SK-N-SH (cell line): ENCODE results near the gene SPG7. TPM values are rescaled to one million over a fixed set of nuclear protein-coding genes. Genes with fewer than 3 reads are reported as not detected.

Experiments used
- CTCF ChIA-PET: fragments of 300-600, 350-600 bp; formaldehyde crosslinking; extraction: SDS; loops from one replicate; lab custom pipeline; 2021; lab: Yijun Ruan, JAX
- POLR2A ChIA-PET: fragments of 350-600 bp; sonication (Branson Sonifier 250); formaldehyde crosslinking; extraction: SDS; loops from one replicate; lab custom pipeline; 2020; ENCODE audit warnings: antibody characterized with exemption, inconsistent platforms; lab: Yijun Ruan, JAX
- DNase-seq: peaks from one replicate; pipeline ENCODE4 v3.0.0; 2012
- H2AFZ ChIP-seq: fragments of 200-600 bp; sonication (generic); 2 replicates; pipeline ENCODE4 v1.8.1; 2016; ENCODE audit warnings: antibody characterized with exemption, mild to moderate bottlenecking, low read depth
- H3F3A ChIP-seq: fragments of 200-600 bp; sonication (generic); replicated peaks from 2 replicates; pipeline ENCODE3; 2016; ENCODE audit warnings: antibody characterized with exemption, mild to moderate bottlenecking; ENCODE audit not compliant: insufficient read depth
- H3K27ac ChIP-seq, 2 experiments: fragments of 200-500 bp in 1 of 2; fragments of 200-600 bp in 1 of 2; sonication (Bioruptor generic) in 1 of 2; sonication (generic), shearing (Covaris generic) in 1 of 2; 2 replicates each; pipeline versions ENCODE4 v1.5.1 to v1.6.1; 2014 to 2016; ENCODE audit warnings: low read depth in 2 of 2, inconsistent platforms in 1 of 2, low read length in 1 of 2, mild to moderate bottlenecking in 1 of 2, mixed read lengths in 1 of 2
- H3K27me3 ChIP-seq: fragments of 200-600 bp; sonication (generic), shearing (Covaris generic); 2 replicates; pipeline ENCODE4 v1.6.1; 2016; ENCODE audit warnings: mixed run types; ENCODE audit not compliant: insufficient read depth
- H3K36me3 ChIP-seq, 2 experiments: fragments of 200-500 bp in 1 of 2; fragments of 200-600 bp in 1 of 2; sonication (Bioruptor generic) in 1 of 2; sonication (generic) in 1 of 2; replicated peaks in 1 of 2; 2 replicates each; pipeline versions ENCODE3 to v1.5.1; 2014 to 2016; ENCODE audit warnings: low read length in 1 of 2, mild to moderate bottlenecking in 1 of 2; ENCODE audit not compliant: insufficient read depth in 2 of 2, control insufficient read depth in 1 of 2
- H3K4me1 ChIP-seq, 2 experiments: fragments of 200-500 bp in 1 of 2; fragments of 200-600 bp in 1 of 2; sonication (Bioruptor generic) in 1 of 2; sonication (generic), shearing (Covaris generic) in 1 of 2; 2 replicates each; pipeline versions ENCODE4 v1.5.1 to v1.6.1; 2014 to 2016; ENCODE audit warnings: low read depth in 1 of 2, low read length in 1 of 2, mixed run types in 1 of 2; ENCODE audit not compliant: insufficient read depth in 2 of 2, control insufficient read depth in 1 of 2
- H3K4me2 ChIP-seq: fragments of 200-600 bp; sonication (generic), shearing (Covaris generic); 2 replicates; pipeline ENCODE4 v1.6.1; 2017; ENCODE audit warnings: mixed run types
- H3K4me3 ChIP-seq, 2 experiments: fragments of 200-500 bp in 1 of 2; fragments of 200-600 bp in 1 of 2; sonication (Bioruptor generic) in 1 of 2; sonication (generic), shearing (Covaris generic) in 1 of 2; 2 replicates each; pipeline versions ENCODE4 v1.5.1 to v1.8.1; 2014 to 2016; ENCODE audit warnings: low read depth in 2 of 2, inconsistent platforms in 1 of 2, low read length in 1 of 2, mild to moderate bottlenecking in 1 of 2, mixed read lengths in 1 of 2, moderate library complexity in 1 of 2
- H3K79me2 ChIP-seq: fragments of 200-600 bp; sonication (generic); 2 replicates; pipeline ENCODE4 v1.8.1; 2017; ENCODE audit warnings: mild to moderate bottlenecking; ENCODE audit not compliant: insufficient read depth
- H3K9ac ChIP-seq: fragments of 200-600 bp; sonication (generic); 2 replicates; pipeline ENCODE4 v1.6.1; 2017; ENCODE audit warnings: mixed run types
- H3K9me2 ChIP-seq: fragments of 200-600 bp; sonication (generic); 2 replicates; pipeline ENCODE4 v1.6.1; 2017; ENCODE audit warnings: mixed run types
- H3K9me3 ChIP-seq: fragments of 200-600 bp; sonication (generic); 2 replicates; pipeline ENCODE4 v1.6.1; 2017; ENCODE audit warnings: mixed run types, mild to moderate bottlenecking, moderate library complexity
- H4K20me1 ChIP-seq: fragments of 200-600 bp; sonication (generic); 2 replicates; pipeline ENCODE4 v1.6.1; 2017; ENCODE audit warnings: mild to moderate bottlenecking, mixed run types; ENCODE audit not compliant: insufficient read depth
- CHD2 ChIP-seq: fragments of 150-350 bp; IDR thresholded peaks from 2 replicates; pipeline ENCODE4 v1.6.1; 2018; ENCODE audit warnings: low read length; ENCODE audit not compliant: partially characterized antibody
- ELF1 ChIP-seq: IDR thresholded peaks from 2 replicates; pipeline ENCODE4 v1.4.0; 2012
- EP300 ChIP-seq, 2 experiments: IDR thresholded peaks; 2 replicates each; pipeline versions ENCODE4 v1.4.0 to v1.6.1; 2012; ENCODE audit warnings: borderline replicate concordance in 1 of 2, low read depth in 1 of 2, low read length in 1 of 2
- EZH2phosphoT487 ChIP-seq: fragments of 200-600 bp; sonication (generic); IDR thresholded peaks from 2 replicates; pipeline ENCODE4 v1.6.1; 2017; ENCODE audit warnings: low read depth, mixed run types, mild to moderate bottlenecking, antibody characterized with exemption, moderate library complexity, borderline replicate concordance
- FOSL2 ChIP-seq: IDR thresholded peaks from 2 replicates; pipeline ENCODE4 v1.4.0; 2012; ENCODE audit warnings: low read depth, mild to moderate bottlenecking, moderate library complexity, borderline replicate concordance
- FOXJ3 ChIP-seq: sonication (generic); formaldehyde crosslinking; IDR thresholded peaks from 2 replicates; pipeline ENCODE4 v1.5.1; 2020; ENCODE audit warnings: mild to moderate bottlenecking, missing genetic modification reagents
- GABPA ChIP-seq: IDR thresholded peaks from 2 replicates; pipeline ENCODE4 v1.4.0; 2012; ENCODE audit warnings: low read depth, mild to moderate bottlenecking
- GATA2 ChIP-seq: sonication (generic); formaldehyde crosslinking; IDR thresholded peaks from 2 replicates; pipeline ENCODE4 v1.5.0; 2020; ENCODE audit warnings: mild to moderate bottlenecking, missing genetic modification reagents
- JUND ChIP-seq: IDR thresholded peaks from 2 replicates; pipeline ENCODE4 v1.4.0; 2012
- MXI1 ChIP-seq: IDR thresholded peaks from 2 replicates; pipeline ENCODE4 v1.6.1; 2012; ENCODE audit warnings: mild to moderate bottlenecking, low read depth, low read length, improper control_type of control experiment
- NFIC ChIP-seq: IDR thresholded peaks from 2 replicates; pipeline ENCODE4 v1.4.0; 2012; ENCODE audit warnings: borderline replicate concordance
- NRF1 ChIP-seq: IDR thresholded peaks from 2 replicates; pipeline ENCODE4 v1.6.1; 2012; ENCODE audit warnings: low read depth, mild to moderate bottlenecking, low read length
- POLR2AphosphoS5 ChIP-seq: IDR thresholded peaks from 2 replicates; pipeline ENCODE4 v1.6.1; 2012; ENCODE audit warnings: low read depth, low read length
- RCOR1 ChIP-seq: fragments of 150-350 bp; IDR thresholded peaks from 2 replicates; pipeline ENCODE4 v1.6.1; 2017; ENCODE audit warnings: antibody characterized with exemption, low read length
- RFX5 ChIP-seq: IDR thresholded peaks from 2 replicates; pipeline ENCODE4 v1.6.1; 2012; ENCODE audit warnings: mild to moderate bottlenecking, improper control_type of control experiment, low read length
- RXRA ChIP-seq: IDR thresholded peaks from 2 replicates; pipeline ENCODE4 v1.4.0; 2012; ENCODE audit warnings: low read depth, mild to moderate bottlenecking, borderline replicate concordance
- SMC3 ChIP-seq: IDR thresholded peaks from 2 replicates; pipeline ENCODE4 v1.6.1; 2012; ENCODE audit warnings: low read depth, low read length, improper control_type of control experiment
- TAF1 ChIP-seq: IDR thresholded peaks from 2 replicates; pipeline ENCODE4 v1.6.1; 2012; ENCODE audit warnings: low read depth, mild to moderate bottlenecking, low read length, moderate library complexity, borderline replicate concordance
- TCF12 ChIP-seq: IDR thresholded peaks from 2 replicates; pipeline ENCODE4 v1.4.0; 2012
- TEAD4 ChIP-seq: IDR thresholded peaks from 2 replicates; pipeline ENCODE4 v1.4.0; 2012; ENCODE audit warnings: mild to moderate bottlenecking, borderline replicate concordance; ENCODE audit not compliant: insufficient read depth
- YY1 ChIP-seq: IDR thresholded peaks from 2 replicates; pipeline ENCODE4 v1.4.0; 2012; ENCODE audit warnings: low read depth, mild to moderate bottlenecking
- ZBTB33 ChIP-seq: IDR thresholded peaks from 2 replicates; pipeline ENCODE4 v1.4.0; 2012; ENCODE audit warnings: low read depth, borderline replicate concordance
- WGBS: methylation state at CpG from one replicate; pipeline ENCODE4 v1.1.6; 2017; ENCODE audit warnings: low lambda C conversion rate; 5-methylcytosine and 5-hydroxymethylcytosine counted together
- polyA plus RNA-seq, 3 experiments: library from polyadenylated mRNA; depleted of rRNA; stranded (reverse); fragments of >200 nt; gene quantifications; 2 replicates each; pipeline ENCODE4 v1.2.3, GENCODE V29; 2012
- TF ChIP-seq, protein P1 (sequence below): IDR thresholded peaks from 2 replicates; pipeline ENCODE4 v1.4.0; 2012; ENCODE audit warnings: low read depth
- TF ChIP-seq, protein P2 (sequence below): fragments of 200-600 bp; sonication (generic); IDR thresholded peaks from 2 replicates; pipeline ENCODE4 v1.6.1; 2017; ENCODE audit warnings: antibody characterized with exemption, mild to moderate bottlenecking, moderate library complexity
- TF ChIP-seq, protein P3 (sequence below): fragments of 150-350 bp; IDR thresholded peaks from 2 replicates; pipeline ENCODE4 v1.6.1; 2016; ENCODE audit warnings: mild to moderate bottlenecking, low read depth, low read length
- TF ChIP-seq, protein P4 (sequence below): IDR thresholded peaks from 2 replicates; pipeline ENCODE4 v1.4.0; 2012; ENCODE audit warnings: low read depth, borderline replicate concordance
- TF ChIP-seq, protein P5 (sequence below): IDR thresholded peaks from 2 replicates; pipeline ENCODE4; 2012

SPG7 gene
- polyA plus RNA-seq, 1 of the 3 experiments (the other 2 are of a cell fraction): 100 TPM

- WGBS: 2% methylated on average over 12 of the region's 87 CpGs
- Histone ChIP-seq H3K27me3 (no peaks in the 10 kb centered on the region), H3K79me2 (peaks cover 34% of the 10 kb centered on the region), H4K20me1 (peaks cover 47% of the 10 kb centered on the region), H3K4me1 (peaks cover 19 to 38% of the 10 kb centered on the region in 2 experiments; a peak in 3 of 4 replicates), H3K9me2 (no peaks in the 10 kb centered on the region), H3K4me3 (peak within 1 kb of the TSS; percentile 75 to 87), H3K9me3 (no peaks in the 10 kb centered on the region), H3F3A (peaks cover 71% of the 10 kb centered on the region), H3K36me3 (peaks cover 28 to 44% of the 10 kb centered on the region in 2 experiments), H3K27ac (peak within 1 kb of the TSS; percentile 91), H2AFZ (peak within 1 kb of the TSS; percentile 66; the same call in 1 of the 2 replicates), H3K4me2 (peak within 1 kb of the TSS; percentile 96), H3K9ac (peak within 1 kb of the TSS; percentile 98)
- POLR2A ChIA-PET: no interaction called here
- CTCF ChIA-PET: no interaction called here
- peak; percentile 97 for DNase-seq
- no peak for TF ChIP-seq GATA2 (CRISPR knock-in tag)
- TF ChIP-seq ELF1: peak; percentile 80
- TF ChIP-seq MXI1: peak; percentile 79
- TF ChIP-seq POLR2AphosphoS5: peak; percentile 99
- peak; percentile 45; the same call in 1 of the 2 replicates for TF ChIP-seq NFIC
- TF ChIP-seq, protein P1, sequence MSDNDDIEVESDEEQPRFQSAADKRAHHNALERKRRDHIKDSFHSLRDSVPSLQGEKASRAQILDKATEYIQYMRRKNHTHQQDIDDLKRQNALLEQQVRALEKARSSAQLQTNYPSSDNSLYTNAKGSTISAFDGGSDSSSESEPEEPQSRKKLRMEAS: no peak; the same call in none of the 2 replicates
- no peak; a peak in 1 of 4 replicates for TF ChIP-seq EP300 (IDR thresholded peaks at IDR 0.05; ENCODE audit: borderline replicate concordance in 1 of 2, low read depth in 1 of 2, low read length in 1 of 2)
- TF ChIP-seq, protein P2, sequence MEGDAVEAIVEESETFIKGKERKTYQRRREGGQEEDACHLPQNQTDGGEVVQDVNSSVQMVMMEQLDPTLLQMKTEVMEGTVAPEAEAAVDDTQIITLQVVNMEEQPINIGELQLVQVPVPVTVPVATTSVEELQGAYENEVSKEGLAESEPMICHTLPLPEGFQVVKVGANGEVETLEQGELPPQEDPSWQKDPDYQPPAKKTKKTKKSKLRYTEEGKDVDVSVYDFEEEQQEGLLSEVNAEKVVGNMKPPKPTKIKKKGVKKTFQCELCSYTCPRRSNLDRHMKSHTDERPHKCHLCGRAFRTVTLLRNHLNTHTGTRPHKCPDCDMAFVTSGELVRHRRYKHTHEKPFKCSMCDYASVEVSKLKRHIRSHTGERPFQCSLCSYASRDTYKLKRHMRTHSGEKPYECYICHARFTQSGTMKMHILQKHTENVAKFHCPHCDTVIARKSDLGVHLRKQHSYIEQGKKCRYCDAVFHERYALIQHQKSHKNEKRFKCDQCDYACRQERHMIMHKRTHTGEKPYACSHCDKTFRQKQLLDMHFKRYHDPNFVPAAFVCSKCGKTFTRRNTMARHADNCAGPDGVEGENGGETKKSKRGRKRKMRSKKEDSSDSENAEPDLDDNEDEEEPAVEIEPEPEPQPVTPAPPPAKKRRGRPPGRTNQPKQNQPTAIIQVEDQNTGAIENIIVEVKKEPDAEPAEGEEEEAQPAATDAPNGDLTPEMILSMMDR: no peak
- no peak for TF ChIP-seq EZH2phosphoT487
- no peak for TF ChIP-seq TEAD4
- TF ChIP-seq, protein P3, sequence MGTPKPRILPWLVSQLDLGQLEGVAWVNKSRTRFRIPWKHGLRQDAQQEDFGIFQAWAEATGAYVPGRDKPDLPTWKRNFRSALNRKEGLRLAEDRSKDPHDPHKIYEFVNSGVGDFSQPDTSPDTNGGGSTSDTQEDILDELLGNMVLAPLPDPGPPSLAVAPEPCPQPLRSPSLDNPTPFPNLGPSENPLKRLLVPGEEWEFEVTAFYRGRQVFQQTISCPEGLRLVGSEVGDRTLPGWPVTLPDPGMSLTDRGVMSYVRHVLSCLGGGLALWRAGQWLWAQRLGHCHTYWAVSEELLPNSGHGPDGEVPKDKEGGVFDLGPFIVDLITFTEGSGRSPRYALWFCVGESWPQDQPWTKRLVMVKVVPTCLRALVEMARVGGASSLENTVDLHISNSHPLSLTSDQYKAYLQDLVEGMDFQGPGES: no peak; the same call in 1 of the 2 replicates
- TF ChIP-seq TCF12: no peak; the same call in 1 of the 2 replicates
- TF ChIP-seq RCOR1: no peak
- TF ChIP-seq, protein P4, sequence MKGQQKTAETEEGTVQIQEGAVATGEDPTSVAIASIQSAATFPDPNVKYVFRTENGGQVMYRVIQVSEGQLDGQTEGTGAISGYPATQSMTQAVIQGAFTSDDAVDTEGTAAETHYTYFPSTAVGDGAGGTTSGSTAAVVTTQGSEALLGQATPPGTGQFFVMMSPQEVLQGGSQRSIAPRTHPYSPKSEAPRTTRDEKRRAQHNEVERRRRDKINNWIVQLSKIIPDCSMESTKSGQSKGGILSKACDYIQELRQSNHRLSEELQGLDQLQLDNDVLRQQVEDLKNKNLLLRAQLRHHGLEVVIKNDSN: no peak
- peak; percentile 82 for TF ChIP-seq GABPA
- no peak for TF ChIP-seq RXRA
- no peak for TF ChIP-seq ZBTB33
- TF ChIP-seq YY1: peak; percentile 89
- no peak for TF ChIP-seq JUND
- 0 out of 2 replicates have a peak, but pooled peaks have one; percentile 7 for TF ChIP-seq FOSL2
- no peak for TF ChIP-seq SMC3
- TF ChIP-seq NRF1: peak; percentile 53
- peak; percentile 99 for TF ChIP-seq TAF1
- TF ChIP-seq FOXJ3: no peak
- TF ChIP-seq RFX5: peak; percentile 83; the same call in 1 of the 2 replicates
- TF ChIP-seq, protein P5, sequence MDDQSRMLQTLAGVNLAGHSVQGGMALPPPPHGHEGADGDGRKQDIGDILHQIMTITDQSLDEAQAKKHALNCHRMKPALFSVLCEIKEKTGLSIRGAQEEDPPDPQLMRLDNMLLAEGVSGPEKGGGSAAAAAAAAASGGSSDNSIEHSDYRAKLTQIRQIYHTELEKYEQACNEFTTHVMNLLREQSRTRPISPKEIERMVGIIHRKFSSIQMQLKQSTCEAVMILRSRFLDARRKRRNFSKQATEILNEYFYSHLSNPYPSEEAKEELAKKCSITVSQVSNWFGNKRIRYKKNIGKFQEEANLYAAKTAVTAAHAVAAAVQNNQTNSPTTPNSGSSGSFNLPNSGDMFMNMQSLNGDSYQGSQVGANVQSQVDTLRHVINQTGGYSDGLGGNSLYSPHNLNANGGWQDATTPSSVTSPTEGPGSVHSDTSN: no peak; the same call in 1 of the 2 replicates
- TF ChIP-seq CHD2: peak; percentile 47
These were observed 52.4 kb downstream of the SPG7 start, which contains the start of gene RPL13 for GRCh38 chr16:89560378-89561141. TSS of gene RPL13 (plus strand) at chr16:89560682. CDS start at chr16:89560960, 278 bp downstream.
